MV-4-11 (cell line): Measurements from ENCODE around the gene VDR.
"Not testable (repeated sequence)": the region's sequence is repeated elsewhere in the genome, so short reads cannot be mapped to it uniquely, and the experiment has no call there.

Experiments
- DNase-seq: peaks from one replicate; lab custom pipeline; 2025; lab: John Stamatoyannopoulos, UW

The VDR gene

GRCh38 chr12:47848853-47849252 lies 55.9 kb downstream of the VDR start:
- no peak for DNase-seq

GRCh38 chr12:47846294-47846996 lies 58.3 kb downstream of the VDR start:
- no peak for DNase-seq

GRCh38 chr12:47845081-47845480 lies 59.7 kb downstream of the VDR start:
- no peak for DNase-seq

GRCh38 chr12:47844264-47845019 lies 60.4 kb downstream of the VDR start:
- DNase-seq = no peak

GRCh38 chr12:47843226-47843980 lies 61.4 kb downstream of the VDR start:
- no peak for DNase-seq

- not testable (repeated sequence) for DNase-seq
These were observed 62.3 kb downstream of the VDR start for GRCh38 chr12:47842543-47842942.

- no peak for DNase-seq
These were observed 62.9 kb downstream of the VDR start for GRCh38 chr12:47841910-47842309.

- DNase-seq = no peak
These were observed 63.3 kb downstream of the VDR start for GRCh38 chr12:47841501-47841900.

GRCh38 chr12:47840571-47840970 lies 64.2 kb downstream of the VDR start:
- no peak for DNase-seq

GRCh38 chr12:47839214-47839876 lies 65.4 kb downstream of the VDR start:
- no peak for DNase-seq

- no peak for DNase-seq
These were observed 66.4 kb downstream of the VDR start for GRCh38 chr12:47838286-47838931.

GRCh38 chr12:47837190-47838171 lies 67.3 kb downstream of the VDR start:
- peak; percentile 8 for DNase-seq

GRCh38 chr12:47835831-47836155 lies 69.0 kb downstream of the VDR start:
- no peak for DNase-seq

GRCh38 chr12:47835006-47835830 lies 69.6 kb downstream of the VDR start:
- DNase-seq = peak; percentile 8

GRCh38 chr12:47834199-47834903 lies 70.4 kb downstream of the VDR start:
- no peak for DNase-seq

GRCh38 chr12:47833591-47834012 lies 71.2 kb downstream of the VDR start:
- DNase-seq = no peak

- no peak for DNase-seq
These were observed 72.4 kb downstream of the VDR start for GRCh38 chr12:47832263-47832933.

- DNase-seq = no peak
These were observed 75.2 kb downstream of the VDR start for GRCh38 chr12:47829584-47829983.
